SK-N-DZ (cell line): Measurements from ENCODE around the gene IL1R1.

Source experiments
- DNase-seq: peaks from one replicate; pipeline ENCODE4 v3.0.0-alpha.2; 2015; ENCODE audit warnings: low spot score

Gene IL1R1

GRCh38 chr2:102172745-102173144 is 30.2 kb downstream of the IL1R1 start:
- DNase-seq = no peak

- no peak for DNase-seq
Measured at GRCh38 chr2:102176172-102176571, 33.6 kb downstream of the IL1R1 start.

- DNase-seq = no peak
Measured at GRCh38 chr2:102177814-102178478, 35.4 kb downstream of the IL1R1 start.

- DNase-seq = no peak
Measured at GRCh38 chr2:102179061-102179460, 36.5 kb downstream of the IL1R1 start.

GRCh38 chr2:102179788-102180686 is 37.5 kb downstream of the IL1R1 start:
- no peak for DNase-seq

- no peak for DNase-seq
Measured at GRCh38 chr2:102180687-102180999, 38.1 kb downstream of the IL1R1 start.

- DNase-seq = no peak
Measured at GRCh38 chr2:102181376-102181775, 38.8 kb downstream of the IL1R1 start.

- no peak for DNase-seq
Measured at GRCh38 chr2:102181919-102182635, 39.5 kb downstream of the IL1R1 start.

- no peak for DNase-seq
Measured at GRCh38 chr2:102184018-102184417, 41.5 kb downstream of the IL1R1 start.

- DNase-seq = no peak
Measured at GRCh38 chr2:102184568-102184967, 42.0 kb downstream of the IL1R1 start.

- DNase-seq = no peak
Measured at GRCh38 chr2:102185347-102185746, 42.8 kb downstream of the IL1R1 start.

- DNase-seq = no peak
Measured at GRCh38 chr2:102186791-102187495, 44.4 kb downstream of the IL1R1 start, which contains the start of gene IL1RL2. Gene IL1RL2, plus strand, starts transcription at chr2:102187023. Its CDS starts 845 bp downstream, at chr2:102187868.

GRCh38 chr2:102187496-102188150 is 45.1 kb downstream of the IL1R1 start:
- no peak for DNase-seq

- no peak for DNase-seq
Measured at GRCh38 chr2:102190430-102191107, 48.0 kb downstream of the IL1R1 start.

- DNase-seq = no peak
Measured at GRCh38 chr2:102191501-102191900, 49.0 kb downstream of the IL1R1 start.

GRCh38 chr2:102193074-102193473 is 50.5 kb downstream of the IL1R1 start:
- DNase-seq = no peak

- no peak for DNase-seq
Measured at GRCh38 chr2:102194609-102195268, 52.2 kb downstream of the IL1R1 start.

GRCh38 chr2:102197389-102198137 is 55.0 kb downstream of the IL1R1 start:
- DNase-seq = no peak

- DNase-seq = no peak
Measured at GRCh38 chr2:102200539-102200938, 58.0 kb downstream of the IL1R1 start.
